Activated CD8-positive, alpha-beta memory T cell treated with anti-CD3 and anti-CD28 coated beads for 1 hour (primary cell): ENCODE data around the gene PPP1R13B.

Experiments
- DNase-seq, 2 donors: peaks; one replicate each; pipeline ENCODE4 v3.0.0-alpha.2; 2020; ENCODE audit warnings: low read depth in 1 of 2; ENCODE audit errors: extremely low read depth in 1 of 2

PPP1R13B gene

DNA sequence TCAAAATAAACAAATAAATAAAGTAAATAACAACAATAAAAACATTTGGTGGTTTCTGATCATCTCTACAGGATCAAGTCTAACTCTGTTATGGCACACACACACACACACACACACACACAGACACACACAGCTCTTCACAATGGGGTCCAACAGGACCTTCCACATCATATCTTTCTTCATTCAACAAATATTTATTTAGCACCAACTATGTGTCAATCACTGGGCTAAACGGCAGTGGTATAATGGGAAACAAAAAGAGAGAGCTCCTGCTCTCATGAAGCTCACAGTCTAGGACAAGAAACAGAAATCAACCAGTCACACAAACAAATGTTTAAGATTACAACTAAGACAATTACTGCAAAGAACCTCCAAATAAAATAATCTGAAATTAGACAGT, 9.3 kb downstream of the PPP1R13B start:
- DNase-seq = no peak

DNA sequence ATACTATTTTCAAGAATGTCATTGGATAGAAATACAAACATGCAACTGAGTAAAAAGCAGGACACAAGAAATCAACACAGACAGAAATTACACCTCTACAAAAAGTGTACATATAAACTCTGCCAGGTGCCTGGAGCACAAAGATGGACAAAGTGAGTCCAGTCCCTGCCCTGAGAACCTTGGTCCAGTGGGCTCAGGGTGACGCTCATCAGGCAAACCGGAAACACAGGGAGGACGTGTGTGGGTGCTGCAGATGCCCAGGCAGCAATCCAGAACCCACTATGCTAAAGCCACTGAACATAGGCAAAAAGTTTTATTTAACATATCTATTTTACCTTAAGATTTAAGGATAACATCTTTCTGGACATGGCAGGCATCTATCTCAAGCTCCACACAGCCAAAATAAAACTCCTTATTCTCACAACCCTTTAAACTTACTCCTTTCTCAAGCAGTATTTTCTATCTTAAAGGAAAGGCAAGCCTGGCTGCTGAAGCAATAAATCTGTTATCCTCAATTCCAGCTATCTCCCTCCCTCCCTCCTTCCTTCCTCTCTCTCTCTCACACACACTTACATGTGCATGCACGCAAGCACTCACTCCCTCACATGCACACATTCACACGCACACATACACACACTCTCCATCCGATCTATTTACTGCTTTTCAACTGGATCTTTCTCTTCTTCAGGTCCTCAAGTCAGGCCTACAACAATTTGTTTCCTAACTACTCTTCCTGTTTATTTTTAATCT, 10.2 kb downstream of the PPP1R13B start:
- DNase-seq = no peak

DNA sequence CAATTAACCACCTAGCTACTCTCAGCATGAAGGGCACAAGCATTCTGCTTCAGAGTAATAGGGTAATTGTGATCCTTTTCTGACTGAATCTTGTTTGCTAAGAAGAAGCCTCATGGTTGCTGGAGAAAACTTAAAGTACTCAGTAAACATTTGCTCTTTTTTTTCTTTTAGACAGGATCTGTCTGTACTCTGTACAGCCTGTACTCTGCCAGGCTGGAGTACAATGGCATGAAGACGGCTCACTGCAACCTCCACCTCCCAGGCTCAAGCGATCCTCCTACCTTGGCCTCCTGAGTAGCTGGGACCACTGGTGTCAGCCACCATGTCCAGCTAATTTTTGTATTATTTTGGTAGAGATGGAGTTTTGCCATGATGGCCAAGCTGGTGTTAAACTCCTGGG, 12.4 kb downstream of the PPP1R13B start:
- no peak for DNase-seq

DNA sequence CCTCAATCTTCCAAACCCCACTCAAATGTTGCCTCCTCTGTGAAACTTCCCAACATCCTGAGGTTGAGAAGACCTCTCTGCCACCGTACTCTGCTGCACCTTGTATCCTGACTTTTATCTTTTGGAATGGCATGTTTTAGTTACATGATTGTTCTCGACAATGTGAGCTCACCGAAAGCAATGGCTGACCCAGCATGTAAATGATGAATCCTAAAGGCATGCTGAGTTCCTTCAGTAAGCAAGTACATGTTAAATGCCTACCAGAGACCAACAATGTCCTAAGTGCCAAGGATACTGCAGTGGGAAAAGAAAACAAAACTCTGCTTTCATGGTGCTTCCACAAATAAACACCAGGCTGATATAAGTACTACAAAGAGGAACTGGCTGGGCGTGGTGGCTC, 13.7 kb downstream of the PPP1R13B start:
- no peak for DNase-seq

DNA sequence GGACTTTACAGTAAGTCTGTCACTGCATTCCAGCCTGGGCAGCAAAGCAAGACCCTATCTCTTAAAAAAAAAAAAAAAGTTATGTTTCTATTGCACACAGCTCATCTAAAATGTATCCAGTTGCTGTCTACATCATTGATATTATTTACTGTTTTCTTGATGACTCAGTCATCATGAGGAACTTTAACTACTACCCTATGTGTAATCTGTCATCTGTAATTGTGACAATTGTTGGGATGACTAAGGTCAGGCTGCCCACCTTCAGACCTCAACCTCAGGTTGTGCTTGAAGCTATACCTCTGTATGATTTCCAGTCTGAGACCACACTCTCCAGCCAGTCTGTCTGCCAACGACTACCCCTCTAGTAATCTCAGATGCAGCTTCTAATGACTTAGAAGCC, 15.3 kb downstream of the PPP1R13B start:
- no peak for DNase-seq

DNA sequence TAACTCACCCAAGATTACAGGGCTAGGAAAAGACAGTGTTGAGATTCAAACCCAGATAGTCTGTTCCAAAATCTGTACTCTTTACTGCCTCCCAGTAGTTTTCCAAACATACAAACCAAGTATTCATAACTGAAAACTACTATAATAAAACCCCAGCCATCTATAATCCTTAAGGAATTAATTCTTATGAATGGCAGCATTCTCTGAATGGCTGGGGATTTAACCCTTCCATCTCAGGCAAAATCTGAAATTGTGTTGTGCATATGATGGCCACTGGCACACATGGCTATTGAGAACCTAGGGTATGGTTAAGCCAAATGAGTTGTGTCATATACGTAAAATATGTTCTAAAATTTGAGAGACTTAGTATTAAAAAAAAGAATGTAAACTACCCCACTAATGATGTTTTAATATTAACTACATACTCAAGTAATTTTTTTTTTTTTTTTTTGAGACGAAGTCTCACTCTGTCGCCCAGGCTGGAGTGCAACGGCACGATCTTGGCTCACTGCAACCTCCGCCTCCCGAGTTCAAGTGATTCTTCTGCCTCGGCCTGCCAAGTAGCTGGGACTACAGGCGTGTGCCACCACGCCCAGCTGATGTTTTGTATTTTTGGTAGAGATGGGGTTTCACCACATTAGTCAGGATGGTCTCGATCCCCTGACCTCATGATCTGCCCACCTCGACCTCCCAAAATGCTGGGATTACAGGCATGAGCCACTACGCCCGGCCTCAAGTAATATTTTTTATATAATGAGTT, 16.7 kb downstream of the PPP1R13B start:
- DNase-seq = no peak

DNA sequence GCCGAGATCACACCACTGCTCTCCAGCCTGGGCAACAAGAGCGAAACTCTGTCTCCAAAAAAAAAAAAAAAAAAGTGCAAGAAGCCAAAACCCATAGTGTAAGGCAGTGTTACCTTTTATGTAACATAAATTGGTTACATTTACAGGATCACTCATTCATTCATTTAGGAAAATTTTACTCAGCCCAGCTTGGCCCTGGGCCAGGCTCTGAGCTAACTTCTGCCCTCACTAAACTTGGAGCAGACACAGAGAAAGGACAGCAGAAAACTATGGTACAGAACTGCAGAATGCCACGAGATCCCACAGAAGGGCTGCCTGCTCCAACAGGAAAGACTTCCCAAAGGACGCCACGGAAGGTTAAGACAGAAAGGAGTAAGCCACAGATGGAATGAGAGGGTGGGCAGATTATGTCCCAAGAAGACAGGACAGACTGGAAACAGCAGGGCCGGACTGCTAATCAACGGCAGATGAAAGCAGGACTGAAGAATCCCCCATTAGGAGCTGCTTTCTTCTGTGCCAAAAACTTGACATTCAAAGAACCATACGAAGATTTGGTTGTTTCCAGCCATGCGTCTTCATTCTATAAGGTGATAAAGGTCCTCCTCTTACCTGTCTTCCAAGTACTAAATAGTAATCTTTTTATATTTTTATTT, 18.9 kb downstream of the PPP1R13B start:
- DNase-seq = no peak

DNA sequence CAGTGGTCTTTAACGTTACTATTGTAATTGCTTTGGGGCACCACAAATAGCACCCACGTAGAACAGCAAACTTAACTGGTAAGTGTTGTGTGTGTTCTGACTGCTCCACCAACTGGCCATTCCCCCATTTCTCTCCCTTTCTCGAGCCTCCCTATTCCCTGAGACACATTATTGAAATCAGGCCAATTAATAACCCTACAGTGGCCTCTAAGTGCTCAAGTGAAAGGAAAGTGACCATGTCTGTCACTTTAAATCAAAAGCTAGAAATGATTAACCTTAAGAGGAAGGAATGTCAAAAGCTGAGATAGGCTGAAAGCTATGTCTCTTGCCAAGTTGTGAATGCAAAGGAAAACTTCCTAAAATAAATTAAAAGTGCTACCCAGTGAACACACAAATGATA, 22.3 kb downstream of the PPP1R13B start:
- DNase-seq = no peak

DNA sequence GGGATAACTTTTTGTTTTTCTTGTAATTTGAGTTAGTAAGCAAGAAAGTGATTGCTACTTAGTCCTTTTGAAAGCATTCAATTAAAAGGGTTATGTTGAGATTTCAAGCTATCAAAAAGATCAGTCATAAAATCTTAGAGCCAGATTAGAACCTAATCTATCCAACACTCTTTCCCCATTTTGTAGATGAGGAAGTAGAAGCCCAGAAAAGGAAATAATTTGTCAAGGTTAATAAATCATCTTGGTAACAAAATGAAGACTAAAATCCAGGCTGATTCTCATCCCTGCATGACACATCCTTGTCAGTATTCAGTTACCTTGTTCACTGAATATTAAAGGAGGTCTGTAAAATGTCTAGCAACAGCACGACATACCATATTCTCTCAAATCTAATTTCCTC, 26.5 kb downstream of the PPP1R13B start:
- DNase-seq = no peak

DNA sequence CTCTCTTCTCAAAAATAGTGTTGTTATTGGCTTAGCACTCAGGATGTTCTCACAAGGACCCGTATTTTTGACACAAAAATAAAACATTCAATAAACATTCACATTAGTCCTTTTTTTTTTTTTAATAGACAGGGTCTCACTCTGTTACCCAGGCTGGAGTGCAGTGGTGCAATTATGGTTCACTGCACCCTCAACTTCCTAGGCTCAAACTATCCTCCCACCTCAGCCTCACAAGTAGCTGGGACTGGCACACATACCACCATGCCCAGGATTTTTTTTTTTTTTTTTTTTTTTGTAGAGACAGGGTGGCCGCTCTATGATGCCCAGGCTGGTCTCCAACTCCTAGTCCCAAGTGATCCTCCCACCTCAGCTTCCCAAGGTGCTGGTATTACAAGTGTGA, 27.0 kb downstream of the PPP1R13B start:
- no peak for DNase-seq

DNA sequence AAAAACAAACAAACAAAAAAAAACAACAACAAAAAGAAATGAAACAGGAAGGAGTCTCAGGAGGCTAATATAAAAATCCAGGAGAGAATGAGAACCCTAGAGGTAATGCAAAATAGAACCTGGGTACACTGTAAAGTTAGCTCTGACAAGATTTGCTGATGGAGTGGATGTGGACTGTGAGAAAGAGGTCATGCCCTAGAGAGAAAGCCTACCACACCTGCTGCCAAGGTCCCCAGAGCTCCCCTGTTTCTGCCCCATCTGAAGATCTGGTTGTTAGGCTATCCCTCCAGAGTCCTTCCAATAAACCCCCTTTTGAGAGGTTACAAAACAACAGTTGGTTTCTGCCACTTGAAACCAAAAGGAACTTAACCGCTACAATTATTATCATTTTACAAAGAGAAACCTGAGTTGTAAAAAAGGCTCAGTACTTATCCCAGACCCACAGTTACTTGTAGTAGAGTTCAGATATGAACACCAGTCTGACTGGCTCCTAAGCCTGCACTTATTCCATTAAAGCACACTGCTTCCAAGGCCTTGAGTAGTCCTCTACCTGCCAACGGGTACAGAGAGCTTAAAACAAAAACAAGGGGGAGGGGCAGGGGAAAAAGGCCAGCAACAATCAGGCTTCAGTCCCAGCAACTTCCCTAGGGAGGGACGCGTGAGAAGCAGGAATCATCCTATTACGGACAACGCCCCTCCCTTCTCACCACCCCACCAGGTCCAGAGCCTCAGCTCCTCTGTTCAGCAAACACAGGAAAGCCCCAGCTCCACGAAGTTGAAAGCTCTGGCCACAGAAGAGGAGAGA, 27.7 kb downstream of the PPP1R13B start:
- no peak for DNase-seq

DNA sequence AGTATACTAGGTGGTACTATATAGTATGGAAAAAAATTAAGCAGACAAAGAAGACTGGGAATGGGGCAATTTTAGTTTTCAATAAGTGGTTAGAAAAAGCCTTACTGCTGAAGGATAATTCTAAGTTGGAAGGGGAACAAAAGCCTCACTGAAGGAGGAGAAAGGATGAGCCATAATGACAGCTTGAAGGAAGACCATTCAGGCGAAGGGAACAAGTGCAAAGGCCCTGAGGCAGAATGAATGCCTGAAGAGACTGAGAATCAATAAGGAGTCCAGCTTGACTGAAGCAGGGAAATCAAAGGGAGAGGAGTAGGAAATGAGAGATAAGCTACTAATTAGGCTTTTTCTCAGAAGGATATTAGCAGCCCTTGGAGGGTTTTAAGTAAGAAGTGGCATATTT, 28.5 kb downstream of the PPP1R13B start:
- DNase-seq = no peak

DNA sequence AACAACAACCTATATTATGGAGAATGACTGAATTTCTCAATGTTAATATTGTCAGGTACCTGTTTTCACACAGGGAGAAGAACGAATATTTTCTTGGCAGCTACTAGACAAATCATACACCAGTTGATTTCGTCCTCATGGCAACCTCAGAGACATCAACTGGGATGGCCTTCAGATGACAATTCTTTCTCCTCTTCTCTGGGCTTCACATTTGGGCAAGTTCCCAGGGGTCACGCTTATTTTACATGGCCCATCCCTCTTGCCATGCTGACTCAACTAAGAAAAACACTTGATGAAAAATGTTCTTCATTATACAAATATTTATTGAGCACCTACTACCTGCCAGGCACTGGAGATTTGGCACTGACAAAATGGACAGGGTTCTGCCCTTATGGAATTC, 29.0 kb downstream of the PPP1R13B start:
- no peak for DNase-seq

DNA sequence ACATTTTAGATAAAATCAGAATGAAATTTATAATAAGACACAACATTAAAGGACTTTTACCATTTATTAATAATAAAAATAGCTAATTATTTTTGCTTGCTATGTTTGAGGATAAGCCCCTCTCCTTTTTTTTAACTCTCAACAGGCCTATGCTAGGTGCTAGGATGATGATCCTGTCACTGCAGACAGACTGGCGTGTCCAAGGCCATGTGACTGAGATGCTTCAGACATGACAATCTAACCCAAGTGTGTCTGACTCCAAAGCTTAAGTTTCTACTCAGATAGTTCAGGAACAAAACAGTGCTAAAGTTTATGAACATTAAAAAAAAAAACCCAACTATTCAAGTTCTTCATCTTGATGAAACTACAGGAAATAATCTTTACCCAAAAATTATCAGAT, 29.8 kb downstream of the PPP1R13B start:
- DNase-seq = no peak

DNA sequence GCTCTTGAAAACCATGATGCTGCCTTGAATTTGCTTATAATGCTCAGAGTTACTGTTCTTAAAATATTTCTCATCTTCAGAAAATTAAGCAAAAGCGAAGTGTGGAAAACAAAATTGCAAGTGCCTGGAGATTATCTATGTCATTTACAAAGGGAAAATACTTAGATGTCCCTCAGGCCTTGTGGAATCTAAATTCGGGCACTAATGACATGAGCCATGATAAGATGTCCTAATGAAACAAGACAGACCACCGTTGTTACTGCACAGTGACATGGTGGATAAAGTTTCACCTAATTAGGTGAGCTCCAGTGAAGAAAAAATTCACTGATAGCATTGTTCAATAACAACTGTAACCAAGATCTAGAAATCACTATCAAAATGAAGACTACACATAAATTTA, 30.4 kb downstream of the PPP1R13B start:
- DNase-seq = no peak

DNA sequence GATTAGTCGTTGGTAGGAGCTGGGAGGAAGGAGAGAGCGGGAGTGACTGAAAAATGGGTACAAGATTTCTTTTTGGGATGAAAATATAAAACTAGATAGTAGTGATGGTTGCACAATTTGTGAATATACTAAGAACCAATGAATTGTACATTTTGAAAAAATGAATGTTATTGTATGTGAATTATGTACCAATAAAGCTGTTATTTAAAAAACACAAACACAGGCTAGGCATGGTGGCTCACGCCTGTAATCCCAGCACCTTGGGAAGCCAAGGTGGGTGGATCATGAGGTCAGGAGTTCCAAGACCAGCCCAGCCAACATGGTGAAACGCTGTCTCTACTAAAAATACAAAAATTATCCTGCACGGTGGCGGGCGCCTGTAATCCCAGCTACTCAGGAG, 32.1 kb downstream of the PPP1R13B start:
- no peak for DNase-seq

DNA sequence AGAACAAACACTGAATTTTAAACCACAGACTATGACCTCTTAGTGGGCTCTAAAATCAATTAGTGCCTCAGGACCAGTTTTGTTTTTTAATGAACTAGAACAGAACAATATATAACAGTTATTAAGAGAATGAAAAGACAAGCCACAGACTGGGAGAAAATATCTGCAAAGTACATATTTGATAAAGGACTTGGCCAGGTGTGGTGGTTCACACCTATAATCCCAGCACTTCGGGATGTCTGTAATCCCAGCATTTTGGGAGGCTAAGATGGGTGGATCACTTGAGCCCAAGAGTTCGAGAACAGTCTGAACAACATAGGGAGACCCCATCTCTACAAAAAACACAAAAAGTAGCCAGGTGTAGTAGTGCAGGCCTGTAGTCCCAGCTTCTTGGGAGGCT, 36.2 kb downstream of the PPP1R13B start:
- no peak for DNase-seq

DNA sequence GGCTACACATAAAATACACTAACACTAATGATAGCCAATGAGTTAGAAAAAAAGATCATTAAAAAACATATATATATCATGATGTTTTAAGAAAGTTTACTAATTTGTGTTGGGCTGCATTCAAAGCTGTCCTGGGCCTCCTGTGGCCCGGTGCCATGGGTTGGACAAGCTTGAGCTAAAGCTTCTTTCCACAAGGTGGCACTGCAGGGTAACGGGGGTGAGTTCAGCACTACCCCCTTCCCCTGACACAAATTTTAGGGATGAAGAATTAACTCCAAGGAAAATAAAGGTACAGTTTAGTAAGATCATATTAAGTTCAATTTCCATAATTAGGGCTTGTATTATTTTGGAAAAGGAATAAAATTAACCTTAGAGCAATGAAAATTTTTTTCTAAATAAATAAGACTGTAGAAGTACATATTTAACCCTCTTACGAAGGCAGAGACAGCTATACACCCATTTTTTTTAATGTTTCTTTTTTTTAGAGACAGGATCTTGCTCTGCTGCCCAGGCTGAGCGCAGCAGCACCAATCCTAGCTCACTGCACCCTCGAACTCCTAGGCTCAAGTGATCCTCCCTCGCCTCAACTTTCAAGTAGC, 38.9 kb downstream of the PPP1R13B start:
- peak; percentile 34 to 38 for DNase-seq

DNA sequence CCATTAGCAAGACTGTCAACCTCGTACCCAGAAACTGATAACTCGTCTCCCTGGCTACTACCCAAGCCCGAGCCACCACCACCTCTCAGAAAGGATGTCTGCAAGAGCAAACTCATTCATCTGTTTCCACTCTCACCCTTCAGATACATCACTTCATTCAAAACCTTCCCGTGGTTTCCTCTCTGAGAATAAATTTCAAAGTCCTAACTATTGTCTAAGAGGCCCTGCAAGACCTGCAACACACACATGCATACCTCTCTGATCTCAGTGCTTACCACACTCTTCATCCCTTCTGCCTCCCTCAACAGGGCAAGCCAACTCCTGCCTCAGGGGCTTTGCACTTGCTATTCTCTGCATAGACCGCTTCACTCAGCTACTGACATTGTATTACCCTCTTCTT, 40.6 kb downstream of the PPP1R13B start:
- no peak for DNase-seq

DNA sequence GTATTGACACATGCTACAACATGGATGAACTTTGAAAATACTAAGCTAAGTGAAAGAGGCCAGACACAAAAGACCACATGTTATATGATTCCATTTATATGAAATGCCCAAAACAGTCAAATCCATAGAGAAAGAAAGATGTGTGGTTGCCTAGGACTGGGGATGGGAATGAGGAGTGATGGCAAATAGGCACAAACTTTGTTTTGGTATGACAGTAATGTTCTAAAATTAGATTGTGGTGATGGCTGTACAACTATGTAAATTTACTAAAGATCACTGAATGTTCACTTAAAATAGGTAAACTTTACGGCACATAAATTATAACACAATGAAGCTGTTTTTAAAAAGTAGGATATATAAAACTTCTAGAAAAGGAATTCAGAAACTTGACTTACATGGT, 41.7 kb downstream of the PPP1R13B start:
- DNase-seq = no peak

DNA sequence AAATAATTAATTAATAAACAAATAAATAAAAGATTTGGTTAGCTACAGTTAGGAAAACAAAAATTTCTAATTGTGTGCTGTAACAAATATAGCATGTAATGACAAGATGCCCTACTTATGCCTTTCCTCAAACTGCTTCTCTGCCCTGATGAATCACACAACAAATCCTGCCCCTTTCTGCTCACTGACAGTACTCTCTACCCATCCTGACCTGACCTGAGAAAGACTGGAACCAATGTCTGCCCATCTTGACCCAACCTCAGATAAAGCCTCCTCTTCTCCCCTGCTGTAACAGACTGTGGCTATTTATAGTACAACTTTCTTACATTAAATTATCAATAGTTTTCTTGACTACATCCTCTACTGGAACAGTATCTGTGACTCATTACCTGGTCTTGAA, 43.7 kb downstream of the PPP1R13B start:
- no peak for DNase-seq
